Measurements from ENCODE around the gene SNX30.

SNX30 gene

GRCh38 chr9:112890106-112891081 lies 139.8 kb downstream of the SNX30 start, which contains the start of gene SLC46A2:
Gene SLC46A2, minus strand, starts transcription at chr9:112890876. Its CDS starts 195 bp downstream, at chr9:112890681.
- peak; percentile 53 for DNase-seq

- DNase-seq = no peak
Measured at GRCh38 chr9:112891521-112891920, 141.0 kb downstream of the SNX30 start.

GRCh38 chr9:112892981-112893380 lies 142.4 kb downstream of the SNX30 start:
- peak; percentile 75 for DNase-seq

GRCh38 chr9:112894041-112894440 lies 143.5 kb downstream of the SNX30 start:
- DNase-seq = peak; percentile 82

GRCh38 chr9:112894699-112895098 lies 144.1 kb downstream of the SNX30 start:
- DNase-seq = peak; percentile 94

GRCh38 chr9:112896131-112896530 lies 145.6 kb downstream of the SNX30 start:
- DNase-seq = peak; percentile 61

- DNase-seq = peak; percentile 87
Measured at GRCh38 chr9:112898872-112899311, 148.3 kb downstream of the SNX30 start.

- DNase-seq = no peak
Measured at GRCh38 chr9:112900488-112900887, 149.9 kb downstream of the SNX30 start.

GRCh38 chr9:112900901-112901300 lies 150.3 kb downstream of the SNX30 start:
- no peak for DNase-seq

GRCh38 chr9:112905084-112905483 lies 154.5 kb downstream of the SNX30 start:
- DNase-seq = no peak

- DNase-seq = no peak
Measured at GRCh38 chr9:112911736-112912135, 161.2 kb downstream of the SNX30 start.

- DNase-seq = no peak
Measured at GRCh38 chr9:112912636-112913035, 162.1 kb downstream of the SNX30 start.

GRCh38 chr9:112913326-112913725 lies 162.8 kb downstream of the SNX30 start:
- DNase-seq = no peak

- no peak for DNase-seq
Measured at GRCh38 chr9:112914524-112914923, 164.0 kb downstream of the SNX30 start.

- no peak for DNase-seq
Measured at GRCh38 chr9:112917047-112917986, 166.8 kb downstream of the SNX30 start.

- DNase-seq = no peak
Measured at GRCh38 chr9:112917987-112918362, 167.4 kb downstream of the SNX30 start.

GRCh38 chr9:112921549-112921948 lies 171.0 kb downstream of the SNX30 start:
- peak; percentile 65 for DNase-seq

All from inflammatory macrophage treated with lipopolysaccharide for 4 hours (primary cell).